ENCODE measurements around the gene SPHK1.

The SPHK1 gene

GRCh38 chr17:76363107-76363842 is 21.1 kb upstream of the SPHK1 start:
- no peak for DNase-seq

- DNase-seq, result no peak
Measured at GRCh38 chr17:76365256-76365903, 19.0 kb upstream of the SPHK1 start.

GRCh38 chr17:76366247-76366646 is 18.2 kb upstream of the SPHK1 start:
- DNase-seq, result no peak

- no peak for DNase-seq
Measured at GRCh38 chr17:76367642-76368041, 16.8 kb upstream of the SPHK1 start.

- DNase-seq, result no peak
Measured at GRCh38 chr17:76368545-76368944, 15.9 kb upstream of the SPHK1 start.

GRCh38 chr17:76369379-76369778 is 15.0 kb upstream of the SPHK1 start:
- DNase-seq, result no peak

- no peak for DNase-seq
Measured at GRCh38 chr17:76369804-76370203, 14.6 kb upstream of the SPHK1 start.

GRCh38 chr17:76370261-76370993 is 14.0 kb upstream of the SPHK1 start:
- DNase-seq, result peak; percentile 36 to 38

GRCh38 chr17:76371656-76372628 is 12.5 kb upstream of the SPHK1 start:
- DNase-seq, result no peak

- no peak for DNase-seq
Measured at GRCh38 chr17:76376318-76377133, 7.9 kb upstream of the SPHK1 start.

- DNase-seq, result no peak
Measured at GRCh38 chr17:76378548-76379274, 5.7 kb upstream of the SPHK1 start.

GRCh38 chr17:76379275-76379641 is 5.2 kb upstream of the SPHK1 start:
- no peak for DNase-seq

- DNase-seq, result no peak
Measured at GRCh38 chr17:76379646-76380376, 4.6 kb upstream of the SPHK1 start.

GRCh38 chr17:76381633-76382350 is 2.6 kb upstream of the SPHK1 start:
- DNase-seq, result no peak

- DNase-seq, result peak; percentile 25 to 50
Measured at GRCh38 chr17:76382351-76382802, 2.0 kb upstream of the SPHK1 start.

GRCh38 chr17:76382803-76383545 is 1.4 kb upstream of the SPHK1 start:
- peak; percentile 73 to 82 for DNase-seq

GRCh38 chr17:76383546-76384221 is 725 bp upstream of the SPHK1 start:
- DNase-seq, result peak; percentile 59 to 66

All from activated CD4-positive, alpha-beta T cell treated with anti-CD3 and anti-CD28 coated beads, Interleukin-2, amount 50 U/mL, for 48 hours (primary cell).